Cardiac fibroblast (primary cell): ENCODE data around the gene CSNK1G3.
A peak's percentile ranks its signal among the peaks of the same experiment; 100 is the strongest.

ENCODE experiments used
- DNase-seq, 2 donors: peaks; one replicate each; pipeline versions ENCODE4 v3.0.0 to v3.0.0-alpha.2; 2010; ENCODE audit warnings: low read depth in 2 of 2
- H3K4me3 ChIP-seq, 2 donors: replicated peaks in 1 of 2; 1 replicate in 1 of 2; 2 replicates in 1 of 2; pipeline ENCODE4 v1.5.1; 2011; ENCODE audit warnings: low read depth in 2 of 2, low read length in 2 of 2, mild to moderate bottlenecking in 2 of 2, moderate library complexity in 1 of 2
- TF ChIP-seq, protein P1 (sequence below): IDR thresholded peaks from one replicate; pipeline ENCODE4 v1.5.1; 2011; ENCODE audit warnings: low read depth, mild to moderate bottlenecking, low read length, inconsistent platforms

Gene CSNK1G3

DNA sequence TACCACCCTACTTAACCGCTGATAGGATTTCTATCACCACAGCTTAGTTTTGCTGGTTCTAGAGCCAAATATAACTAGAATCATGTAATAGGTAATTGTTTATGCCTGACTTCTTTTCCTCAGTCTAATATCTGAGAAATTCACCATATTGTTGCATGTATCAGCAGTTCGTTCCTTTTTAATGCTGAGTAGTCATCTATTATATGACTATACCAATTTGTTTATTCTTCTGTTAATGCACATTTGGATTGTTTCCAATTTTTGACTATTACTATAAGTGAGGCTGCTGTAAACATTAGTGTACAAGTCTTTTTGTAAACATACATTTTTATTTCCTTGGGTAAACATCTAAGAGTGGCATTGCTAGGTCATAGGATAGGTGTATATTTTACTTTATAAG is 25.9 kb downstream of the CSNK1G3 start:
- TF ChIP-seq, protein P1, sequence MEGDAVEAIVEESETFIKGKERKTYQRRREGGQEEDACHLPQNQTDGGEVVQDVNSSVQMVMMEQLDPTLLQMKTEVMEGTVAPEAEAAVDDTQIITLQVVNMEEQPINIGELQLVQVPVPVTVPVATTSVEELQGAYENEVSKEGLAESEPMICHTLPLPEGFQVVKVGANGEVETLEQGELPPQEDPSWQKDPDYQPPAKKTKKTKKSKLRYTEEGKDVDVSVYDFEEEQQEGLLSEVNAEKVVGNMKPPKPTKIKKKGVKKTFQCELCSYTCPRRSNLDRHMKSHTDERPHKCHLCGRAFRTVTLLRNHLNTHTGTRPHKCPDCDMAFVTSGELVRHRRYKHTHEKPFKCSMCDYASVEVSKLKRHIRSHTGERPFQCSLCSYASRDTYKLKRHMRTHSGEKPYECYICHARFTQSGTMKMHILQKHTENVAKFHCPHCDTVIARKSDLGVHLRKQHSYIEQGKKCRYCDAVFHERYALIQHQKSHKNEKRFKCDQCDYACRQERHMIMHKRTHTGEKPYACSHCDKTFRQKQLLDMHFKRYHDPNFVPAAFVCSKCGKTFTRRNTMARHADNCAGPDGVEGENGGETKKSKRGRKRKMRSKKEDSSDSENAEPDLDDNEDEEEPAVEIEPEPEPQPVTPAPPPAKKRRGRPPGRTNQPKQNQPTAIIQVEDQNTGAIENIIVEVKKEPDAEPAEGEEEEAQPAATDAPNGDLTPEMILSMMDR: no peak
- DNase-seq: no peak
- no peak overlapping the region for H3K4me3 ChIP-seq

DNA sequence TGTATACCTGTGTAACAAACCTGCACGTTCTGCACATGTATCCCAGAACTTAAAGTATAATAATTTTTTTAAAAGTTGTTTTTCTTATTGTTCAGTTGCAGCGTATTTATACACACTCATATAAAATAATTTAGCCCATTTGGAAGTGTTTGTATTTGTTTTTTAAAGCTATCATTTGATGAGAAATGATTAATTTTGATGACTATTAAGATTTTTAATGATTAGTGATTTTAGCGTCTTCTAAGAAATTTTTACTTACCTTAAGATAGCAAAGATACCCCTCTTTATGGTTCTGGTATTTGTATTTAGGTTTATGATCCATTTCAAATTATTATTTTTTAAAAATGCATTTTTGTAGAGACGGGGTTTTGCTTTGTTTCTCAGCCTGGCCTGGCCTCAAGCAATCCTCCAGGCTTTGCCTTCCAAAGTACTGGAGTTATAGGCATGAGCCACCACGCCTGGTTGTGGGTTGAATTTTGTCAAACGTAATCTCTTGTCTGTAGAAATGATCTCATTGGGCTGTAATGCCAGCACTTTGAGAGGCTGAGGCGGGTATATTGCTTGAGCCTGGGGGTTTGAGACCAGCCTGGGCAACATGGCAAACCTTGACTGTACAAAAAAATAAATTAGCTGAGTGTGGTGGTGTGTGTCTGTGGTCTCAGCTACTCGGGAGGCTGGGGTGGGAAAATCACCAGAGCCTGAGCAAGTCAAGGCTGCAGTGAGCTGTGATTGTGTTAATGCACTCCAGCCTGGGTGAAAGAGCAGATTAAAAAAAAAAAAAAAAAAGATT is 26.9 kb downstream of the CSNK1G3 start:
- TF ChIP-seq, protein P1: no peak
- peak; percentile 10 to 26 for DNase-seq

DNA sequence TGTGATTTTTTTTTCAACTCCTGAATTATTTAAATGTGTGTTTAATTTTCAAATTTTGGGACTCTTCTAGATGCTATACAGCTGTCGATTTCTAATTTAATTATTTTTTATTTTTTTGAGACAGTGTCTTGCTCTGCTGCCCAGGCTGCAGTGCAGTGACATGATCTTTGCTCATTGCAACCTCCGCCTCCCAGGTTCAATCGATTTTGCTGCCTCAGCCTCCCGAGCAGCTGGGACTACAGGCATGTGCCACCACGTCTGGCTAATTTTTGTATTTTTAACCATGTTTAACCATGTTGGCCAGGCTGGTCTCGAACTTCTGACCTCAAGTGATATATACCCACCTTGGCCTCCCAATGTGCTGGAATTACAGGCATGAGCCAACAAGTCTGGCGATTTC is 28.6 kb downstream of the CSNK1G3 start:
- TF ChIP-seq, protein P1: no peak
- DNase-seq: no peak
- no peak overlapping the region for H3K4me3 ChIP-seq

More for the DNA sequence above, 26.9 kb downstream of the CSNK1G3 start:
- no peak overlapping the region for H3K4me3 ChIP-seq

DNA sequence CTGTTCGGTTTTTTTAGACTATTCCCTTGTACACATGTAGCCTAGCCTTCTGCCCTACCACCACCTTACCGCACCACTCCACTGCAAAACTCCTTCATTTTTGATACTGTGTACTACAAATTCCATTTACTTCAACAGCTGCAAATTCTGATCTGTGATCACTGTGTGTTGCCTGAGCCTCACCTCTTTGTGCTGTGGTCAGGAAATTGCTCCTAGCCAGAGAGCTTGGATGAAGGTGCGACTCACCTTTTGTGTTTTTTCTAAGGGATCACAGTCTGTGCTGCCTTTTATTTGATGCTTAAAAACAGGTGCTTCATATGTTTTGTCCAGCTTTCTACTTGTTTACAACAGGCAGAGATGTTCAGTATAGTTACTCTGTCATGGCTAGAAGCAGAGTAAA is 31.5 kb downstream of the CSNK1G3 start:
- no peak overlapping the region for H3K4me3 ChIP-seq
- no peak for DNase-seq
- TF ChIP-seq, protein P1: no peak

DNA sequence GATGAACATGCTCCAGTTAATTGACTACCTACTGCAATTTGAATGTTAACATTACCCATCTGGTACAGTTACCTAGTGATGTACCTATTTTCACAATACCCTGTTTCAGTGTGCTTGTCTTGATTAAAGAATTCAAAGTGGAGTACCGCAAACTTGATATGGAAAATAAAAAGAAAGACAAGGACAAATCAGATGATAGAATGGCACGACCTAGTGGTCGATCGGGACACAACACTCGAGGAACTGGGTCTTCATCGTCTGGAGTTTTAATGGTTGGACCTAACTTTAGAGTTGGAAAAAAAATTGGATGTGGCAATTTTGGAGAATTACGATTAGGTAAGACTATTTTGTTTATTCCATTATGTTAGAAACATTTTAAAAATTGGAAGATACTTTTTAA is 33.5 kb downstream of the CSNK1G3 start:
- no peak overlapping the region for H3K4me3 ChIP-seq
- TF ChIP-seq, protein P1: peak; percentile 55
- DNase-seq: peak; percentile 4 to 60

DNA sequence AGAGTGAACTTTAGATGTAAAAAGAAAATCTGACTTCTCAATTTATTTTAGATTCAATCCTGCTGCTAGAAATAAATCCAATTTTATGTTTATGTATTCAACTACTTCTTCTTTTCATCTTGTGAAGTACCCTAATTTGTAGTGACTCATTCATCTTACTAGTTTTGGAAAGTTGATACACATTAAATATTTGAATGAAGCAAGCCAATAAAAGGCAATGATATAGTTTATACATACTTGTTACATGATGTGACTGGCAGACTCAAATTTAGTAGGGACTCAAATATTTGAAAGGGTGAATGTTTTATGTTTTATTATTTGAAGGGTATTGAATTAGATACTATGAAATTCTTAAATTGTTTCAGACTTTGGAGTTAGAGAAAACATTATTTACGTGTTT is 34.7 kb downstream of the CSNK1G3 start:
- TF ChIP-seq, protein P1: no peak
- no peak for DNase-seq
- H3K4me3 ChIP-seq: no peak overlapping the region
